Chondrocyte (in vitro differentiated cells): ENCODE data around the gene CAPN8. TPM values are rescaled to one million over a fixed set of nuclear protein-coding genes. Genes with fewer than 3 reads are reported as not detected.

Experiments used
- DNase-seq: peaks from one replicate; pipeline ENCODE4 v3.0.0; 2021; ENCODE audit warnings: mixed read lengths, low spot score
- H3K27ac Mint-ChIP-seq: one replicate; pipeline ENCODE4 v1.8.0; 2021; ENCODE audit warnings: mild to moderate bottlenecking, moderate library complexity, mixed read lengths; ENCODE audit not compliant: unreplicated experiment
- H3K27me3 Mint-ChIP-seq: 2 replicates; pipeline ENCODE4 v1.8.0; 2021; ENCODE audit warnings: low read depth, mixed read lengths
- H3K36me3 Mint-ChIP-seq: 2 replicates; pipeline ENCODE4 v1.8.0; 2021; ENCODE audit warnings: low read depth, mixed read lengths
- H3K4me1 Mint-ChIP-seq: 2 replicates; pipeline ENCODE4 v1.8.0; 2021; ENCODE audit warnings: low read depth, mild to moderate bottlenecking, mixed read lengths
- H3K4me3 Mint-ChIP-seq: one replicate; pipeline ENCODE4 v1.8.0; 2021; ENCODE audit warnings: mild to moderate bottlenecking, moderate library complexity, mixed read lengths; ENCODE audit not compliant: unreplicated experiment
- H3K9me3 Mint-ChIP-seq: 2 replicates; pipeline ENCODE4 v1.8.0; 2021; ENCODE audit warnings: low read depth, mixed read lengths
- total RNA-seq: library from RNA; stranded (reverse); gene quantifications from 3 replicates; pipeline ENCODE4 v1.2.1, GENCODE V29; 2021
- TF ChIP-seq, protein P1 (sequence below): fragments of 200-600 bp; sonication (generic); IDR thresholded peaks from 2 replicates; pipeline ENCODE4 v1.5.0; 2021; ENCODE audit warnings: antibody characterized with exemption, mild to moderate bottlenecking, moderate library complexity

The CAPN8 gene
- total RNA-seq, 1 donor from 2014 or later = not detected

DNA sequence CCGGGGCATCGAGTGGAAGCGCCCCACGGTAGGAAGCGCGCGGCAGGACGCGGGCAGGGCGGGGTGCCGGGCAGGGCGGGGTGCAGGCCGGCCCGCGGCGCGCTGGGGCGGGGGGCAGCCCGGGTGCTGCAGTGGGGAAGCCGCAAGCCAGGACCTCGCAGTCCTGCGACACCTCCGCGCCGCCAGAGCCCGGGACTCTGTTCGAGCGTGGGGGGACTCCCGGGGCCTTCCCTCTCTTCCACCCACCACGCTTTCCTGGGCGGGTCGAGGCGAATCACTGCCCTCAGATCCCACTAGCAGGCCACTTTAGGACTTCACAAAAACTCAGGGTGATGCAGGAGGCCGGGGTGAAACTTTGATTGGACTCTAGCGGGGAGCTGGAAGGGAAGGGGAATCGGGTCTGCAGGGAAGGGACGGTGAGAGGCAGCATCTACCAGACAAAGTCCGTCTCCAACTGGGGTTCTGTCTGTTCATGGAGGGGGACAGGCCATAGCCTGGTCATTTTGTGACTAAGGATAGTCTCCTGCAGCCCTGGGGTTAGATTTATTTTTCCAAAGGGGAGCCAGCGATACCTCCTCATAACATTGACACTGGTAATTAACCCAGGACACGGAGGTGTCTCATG lies 47.5 kb upstream of the CAPN8 start:
- TF ChIP-seq, protein P1, sequence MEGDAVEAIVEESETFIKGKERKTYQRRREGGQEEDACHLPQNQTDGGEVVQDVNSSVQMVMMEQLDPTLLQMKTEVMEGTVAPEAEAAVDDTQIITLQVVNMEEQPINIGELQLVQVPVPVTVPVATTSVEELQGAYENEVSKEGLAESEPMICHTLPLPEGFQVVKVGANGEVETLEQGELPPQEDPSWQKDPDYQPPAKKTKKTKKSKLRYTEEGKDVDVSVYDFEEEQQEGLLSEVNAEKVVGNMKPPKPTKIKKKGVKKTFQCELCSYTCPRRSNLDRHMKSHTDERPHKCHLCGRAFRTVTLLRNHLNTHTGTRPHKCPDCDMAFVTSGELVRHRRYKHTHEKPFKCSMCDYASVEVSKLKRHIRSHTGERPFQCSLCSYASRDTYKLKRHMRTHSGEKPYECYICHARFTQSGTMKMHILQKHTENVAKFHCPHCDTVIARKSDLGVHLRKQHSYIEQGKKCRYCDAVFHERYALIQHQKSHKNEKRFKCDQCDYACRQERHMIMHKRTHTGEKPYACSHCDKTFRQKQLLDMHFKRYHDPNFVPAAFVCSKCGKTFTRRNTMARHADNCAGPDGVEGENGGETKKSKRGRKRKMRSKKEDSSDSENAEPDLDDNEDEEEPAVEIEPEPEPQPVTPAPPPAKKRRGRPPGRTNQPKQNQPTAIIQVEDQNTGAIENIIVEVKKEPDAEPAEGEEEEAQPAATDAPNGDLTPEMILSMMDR = no peak
- H3K27me3 Mint-ChIP-seq = no peaks in the 10 kb centered on the region
- H3K27ac Mint-ChIP-seq = peak overlapping the region; percentile 93
- H3K36me3 Mint-ChIP-seq = peaks cover 3% of the 10 kb centered on the region
- no peaks in the 10 kb centered on the region for H3K9me3 Mint-ChIP-seq
- H3K4me1 Mint-ChIP-seq = peaks cover 85% of the 10 kb centered on the region
- peak overlapping the region; percentile 96 for H3K4me3 Mint-ChIP-seq
- no peak for DNase-seq

DNA sequence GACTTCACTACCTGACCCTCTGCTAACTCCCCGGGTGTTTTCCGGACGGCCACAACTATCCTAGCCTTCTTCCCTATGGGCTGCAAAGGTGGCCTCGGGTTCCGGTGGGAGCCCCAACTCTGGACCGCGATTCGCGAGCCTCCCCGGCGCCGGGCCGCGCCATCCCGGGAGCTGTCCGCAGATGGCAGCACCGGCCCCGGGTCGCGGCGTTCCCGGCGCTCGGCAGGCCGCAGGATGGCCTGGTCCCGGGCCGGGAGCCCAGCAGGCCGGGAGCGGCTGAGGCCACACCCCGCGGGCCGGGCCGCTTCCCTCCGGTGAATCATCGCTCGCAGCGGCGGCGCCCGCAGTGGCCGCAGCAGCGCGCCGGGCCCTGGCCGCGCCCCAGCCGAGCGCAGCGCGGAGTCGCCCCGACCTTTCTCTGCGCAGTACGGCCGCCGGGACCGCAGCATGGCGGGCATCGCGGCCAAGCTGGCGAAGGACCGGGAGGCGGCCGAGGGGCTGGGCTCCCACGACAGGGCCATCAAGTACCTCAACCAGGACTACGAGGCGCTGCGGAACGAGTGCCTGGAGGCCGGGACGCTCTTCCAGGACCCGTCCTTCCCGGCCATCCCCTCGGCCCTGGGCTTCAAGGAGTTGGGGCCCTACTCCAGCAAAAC lies 46.8 kb upstream of the CAPN8 start, which contains the start of gene CAPN2:
Gene CAPN2 (plus strand): TSS at position 346 of the 656 bp plus-strand sequence. CDS start 102 bp downstream, at position 448.
- Mint-ChIP-seq H3K36me3 (peaks cover 3% of the 10 kb centered on the region), H3K27ac (peak within 1 kb of the TSS; percentile 93), H3K4me3 (peak within 1 kb of the TSS; percentile 96), H3K27me3 (no peaks in the 10 kb centered on the region), H3K4me1 (peaks cover 86% of the 10 kb centered on the region), H3K9me3 (no peaks in the 10 kb centered on the region)
- TF ChIP-seq, protein P1 = peak; percentile 86
- DNase-seq = no peak

DNA sequence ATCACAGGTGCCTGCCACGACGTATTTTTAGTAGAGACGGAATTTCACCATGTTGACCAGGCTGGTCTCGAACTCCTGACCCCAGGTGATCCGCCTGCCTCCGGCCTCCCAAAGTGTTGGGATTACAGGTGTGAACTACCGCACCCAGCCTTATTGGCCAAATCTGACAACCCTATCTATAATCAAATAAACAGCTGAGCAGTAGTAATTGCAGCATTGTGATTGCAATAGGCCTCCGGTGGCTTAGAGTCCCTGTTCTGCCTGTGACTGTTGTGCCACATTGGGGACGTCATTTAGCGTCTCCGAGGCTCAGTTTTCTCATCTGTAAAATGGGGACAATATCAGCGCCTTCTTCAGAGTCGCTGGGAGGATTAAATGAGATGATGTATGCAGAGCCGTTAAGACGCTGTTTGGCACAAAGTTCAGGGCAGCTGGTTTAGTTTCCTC lies 46.3 kb upstream of the CAPN8 start:
- H3K4me3 Mint-ChIP-seq = peak overlapping the region; percentile 59

DNA sequence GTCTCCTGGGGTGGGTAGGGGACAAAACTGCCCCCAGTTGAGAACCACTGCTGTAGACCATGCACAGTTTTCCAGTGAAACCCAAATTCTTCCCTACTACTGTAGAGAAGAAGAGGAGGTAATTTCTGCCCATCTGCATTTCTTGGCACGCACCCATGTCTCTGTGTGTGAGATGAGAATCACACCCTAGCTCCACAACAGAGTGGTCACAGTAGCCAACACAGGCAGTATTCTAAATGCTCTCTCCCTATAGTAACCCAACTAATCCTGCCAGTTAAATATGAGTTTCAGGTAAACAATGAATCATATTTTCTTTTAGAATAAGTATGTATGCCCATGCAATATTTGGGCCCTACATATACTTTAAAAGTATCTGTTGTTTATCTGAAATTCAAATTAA lies 45.7 kb upstream of the CAPN8 start:
- TF ChIP-seq, protein P1 = no peak

More for the DNA sequence above, 46.3 kb upstream of the CAPN8 start:
- TF ChIP-seq, protein P1 = no peak
- Mint-ChIP-seq H3K27me3 (no peaks in the 10 kb centered on the region), H3K4me1 (peaks cover 86% of the 10 kb centered on the region), H3K27ac (peak overlapping the region; percentile 86), H3K36me3 (no peaks in the 10 kb centered on the region), H3K9me3 (no peaks in the 10 kb centered on the region)
- DNase-seq = no peak

DNA sequence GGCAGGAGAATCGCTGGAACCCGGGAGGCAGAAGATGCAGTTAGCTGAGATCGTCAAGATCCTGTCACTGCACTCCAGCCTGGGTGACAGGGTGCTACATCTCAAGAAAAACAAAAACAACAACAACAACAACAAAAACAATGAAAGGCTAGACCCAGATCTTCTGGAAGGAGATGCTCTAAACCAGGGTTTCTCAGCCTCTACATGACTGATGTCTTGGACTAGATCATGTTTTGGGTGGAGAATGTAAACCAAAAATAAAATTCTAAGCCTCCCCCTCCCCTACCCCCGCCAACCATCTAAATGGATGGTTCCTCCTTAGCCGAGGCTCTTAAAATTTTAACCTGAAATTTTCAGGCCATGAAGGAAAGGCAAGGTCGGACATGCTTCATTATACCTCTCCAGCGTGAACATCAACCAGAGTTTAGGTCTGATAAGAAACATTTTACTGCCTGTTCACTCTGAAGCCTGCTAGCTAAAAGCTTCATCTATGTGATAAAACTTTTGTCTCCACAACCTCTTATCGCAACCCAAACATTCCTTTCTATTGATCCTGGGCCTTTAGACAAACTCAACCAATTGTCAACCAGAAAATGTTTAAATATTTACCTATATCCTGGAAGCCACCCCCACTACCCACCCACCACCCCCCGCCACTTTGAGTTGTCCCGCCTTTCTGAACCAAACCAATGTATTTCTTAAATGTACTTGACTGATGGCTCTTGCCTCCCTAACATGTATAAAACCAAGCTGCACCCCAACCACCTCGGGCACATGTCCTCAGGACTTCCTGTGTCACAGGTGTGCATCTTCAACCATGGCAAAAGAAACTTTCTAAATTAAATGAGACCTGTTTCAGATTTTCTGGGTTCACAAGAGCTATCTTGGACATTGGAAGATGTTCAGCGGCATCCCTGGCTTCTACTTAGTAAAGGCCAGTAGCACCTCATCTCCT lies 45.0 kb upstream of the CAPN8 start:
- H3K36me3 Mint-ChIP-seq = no peaks in the 10 kb centered on the region
- H3K4me3 Mint-ChIP-seq = no peak overlapping the region
- peak overlapping the region; percentile 86 for H3K27ac Mint-ChIP-seq
- no peaks in the 10 kb centered on the region for H3K27me3 Mint-ChIP-seq
- H3K9me3 Mint-ChIP-seq = no peaks in the 10 kb centered on the region
- no peak for DNase-seq
- TF ChIP-seq, protein P1 = no peak
- peaks cover 86% of the 10 kb centered on the region for H3K4me1 Mint-ChIP-seq

More for the DNA sequence above, 45.7 kb upstream of the CAPN8 start:
- no peak for DNase-seq
- Mint-ChIP-seq H3K27me3 (no peaks in the 10 kb centered on the region), H3K27ac (peak overlapping the region; percentile 86), H3K9me3 (no peaks in the 10 kb centered on the region), H3K4me1 (peaks cover 86% of the 10 kb centered on the region), H3K4me3 (peak overlapping the region; percentile 59), H3K36me3 (no peaks in the 10 kb centered on the region)
